ENCODE results near the gene DPM2.

The DPM2 gene

DNA sequence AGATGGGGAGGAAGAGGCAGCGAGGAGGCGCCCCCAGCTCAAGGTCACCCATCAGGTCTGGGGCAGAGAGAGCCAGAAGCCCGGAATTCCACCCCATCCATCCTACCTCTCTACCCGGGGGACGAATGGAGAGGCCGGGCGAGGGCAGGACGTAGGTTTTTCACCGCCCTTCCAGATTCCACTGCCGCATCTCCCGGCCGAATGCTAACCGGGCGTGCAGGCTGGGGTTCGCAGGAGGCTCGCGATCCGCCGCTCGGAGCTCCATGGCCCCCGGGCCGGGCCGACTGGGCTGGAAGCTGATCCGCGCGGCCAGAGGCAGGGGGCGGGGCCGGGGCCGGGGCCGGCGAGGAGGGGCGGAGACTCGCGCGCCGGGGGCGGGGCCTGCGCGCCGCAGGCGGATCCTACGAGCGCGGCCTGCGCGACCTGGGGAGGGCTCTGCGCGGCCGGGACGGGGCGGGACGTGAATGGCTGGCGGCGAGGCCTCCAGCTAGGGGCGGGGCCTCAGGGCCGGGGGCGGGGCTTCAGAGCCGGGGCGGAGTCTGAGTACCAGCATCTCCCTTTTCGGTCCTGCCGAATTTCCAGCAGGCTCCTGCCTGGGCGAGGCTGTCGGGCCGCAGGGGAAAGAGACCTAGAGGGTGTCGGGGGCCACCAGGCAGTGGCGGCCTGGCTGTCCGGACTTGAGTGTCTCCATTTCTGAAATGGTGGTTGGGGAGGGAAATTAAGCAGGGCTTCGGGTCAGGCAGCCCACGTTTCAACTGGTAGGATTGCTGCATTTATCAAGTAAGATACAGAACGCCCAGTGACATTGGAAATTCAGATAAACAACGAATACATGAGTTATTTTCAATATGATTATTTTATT is 20.7 kb downstream of the DPM2 start, which contains the start of gene ST6GALNAC4:
TSS of gene ST6GALNAC4 (minus strand) at position 322 of the 862 bp plus-strand sequence. CDS start 622 bp downstream, outside the sequence.
- DNase-seq = peak; percentile 60

DNA sequence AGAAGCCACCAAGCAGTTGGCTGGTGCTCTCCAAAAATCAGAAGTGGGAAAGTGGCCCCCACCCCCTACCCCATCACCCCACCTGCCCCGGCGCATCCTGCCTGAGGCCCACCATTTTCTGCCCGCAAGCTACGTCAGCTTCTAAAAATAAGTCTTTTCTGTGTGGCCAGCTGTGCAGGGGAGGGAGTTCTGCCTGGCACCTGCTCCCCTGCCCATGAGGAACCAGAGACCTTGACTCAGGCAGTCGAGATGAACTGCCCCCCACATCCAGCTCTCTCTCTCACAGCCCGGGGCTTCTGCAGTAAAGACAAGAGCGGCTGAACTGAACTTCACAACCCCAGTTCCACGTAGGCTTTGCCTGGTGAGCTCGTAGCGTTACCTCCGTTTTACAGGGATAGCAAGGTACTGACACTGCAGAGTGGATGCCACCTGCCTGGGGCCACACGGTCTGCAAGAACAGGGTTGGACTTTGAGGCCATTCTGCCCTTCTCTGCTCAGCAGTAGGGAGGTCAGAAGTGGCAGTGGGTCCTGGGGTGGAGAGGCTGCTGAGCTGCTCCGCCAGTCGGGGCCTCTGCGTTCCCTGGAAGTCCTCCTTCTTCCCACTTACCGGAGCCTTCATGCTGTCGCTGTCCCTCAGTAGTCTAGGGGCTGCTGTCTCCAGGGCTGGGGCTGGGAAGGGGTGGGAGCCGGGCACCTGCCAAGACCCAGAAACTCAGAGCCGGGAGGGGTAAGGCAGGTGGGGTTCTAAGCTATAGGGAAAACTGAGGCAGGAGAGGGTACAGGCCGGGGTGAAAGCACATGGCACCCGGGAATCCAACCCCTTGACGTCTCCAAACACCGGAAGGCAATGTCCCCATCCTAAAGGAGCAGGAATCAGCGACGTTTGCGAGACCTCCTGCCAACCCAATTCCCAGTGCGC is 21.6 kb downstream of the DPM2 start:
- DNase-seq = no peak

DNA sequence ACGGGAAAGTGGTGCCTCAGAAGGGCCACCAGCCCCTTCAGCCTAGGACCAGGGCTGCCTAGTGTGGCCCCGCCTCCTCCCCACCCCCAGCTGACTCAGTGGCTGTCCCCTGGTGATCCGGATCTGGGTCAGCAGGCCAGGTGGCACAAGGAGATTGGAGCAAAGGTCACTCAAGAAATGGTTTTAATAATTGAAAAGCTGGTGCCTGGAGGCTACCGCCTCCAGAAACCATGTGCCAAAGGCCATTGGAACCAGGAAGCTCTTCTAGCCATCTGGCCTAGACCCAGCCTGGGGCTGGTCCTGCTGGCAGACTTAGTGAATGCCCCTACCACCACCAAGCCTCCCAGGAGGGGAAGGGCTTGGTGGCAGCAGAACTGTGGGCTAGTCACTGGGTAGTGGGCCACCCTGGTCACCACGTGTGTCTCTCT is 22.3 kb downstream of the DPM2 start:
- DNase-seq = no peak

DNA sequence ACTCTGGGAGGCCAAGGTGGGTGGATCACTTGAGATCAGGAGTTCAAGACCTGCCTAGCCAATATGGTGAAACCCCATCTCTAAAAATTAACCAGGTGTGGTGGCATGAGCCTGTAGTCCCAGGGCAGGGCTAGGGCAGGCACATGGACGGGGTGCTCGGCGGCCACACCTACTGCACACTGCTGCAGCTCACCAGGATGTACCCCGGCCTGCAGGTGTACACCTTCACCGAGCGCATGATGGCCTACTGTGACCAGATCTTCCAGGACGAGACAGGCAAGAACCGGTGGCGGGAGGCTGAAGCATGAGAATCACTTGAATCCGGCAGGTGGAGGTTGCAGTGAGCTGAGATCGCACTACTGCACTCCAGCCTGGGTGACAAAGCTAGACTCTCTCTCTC is 24.0 kb downstream of the DPM2 start:
- DNase-seq = no peak

DNA sequence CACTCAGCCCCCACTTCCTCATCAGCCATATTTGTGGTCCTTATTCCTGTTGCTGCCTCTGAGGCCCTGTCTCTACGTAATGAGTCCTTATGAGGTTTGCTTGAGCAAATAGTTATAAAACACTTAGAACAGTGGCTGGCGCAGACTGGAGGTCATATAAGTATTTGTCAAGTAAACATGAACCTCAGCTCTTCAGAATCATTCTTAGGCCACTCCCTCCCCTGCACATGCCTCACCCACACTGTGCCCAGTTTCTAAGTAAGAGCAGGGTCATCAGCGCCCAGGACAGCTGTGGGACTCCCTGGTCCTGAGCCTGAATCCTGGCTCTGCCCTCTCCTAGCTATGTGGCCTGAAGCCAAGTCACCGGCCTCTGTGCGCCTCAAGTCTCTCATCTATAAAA is 24.8 kb downstream of the DPM2 start:
- DNase-seq = no peak

DNA sequence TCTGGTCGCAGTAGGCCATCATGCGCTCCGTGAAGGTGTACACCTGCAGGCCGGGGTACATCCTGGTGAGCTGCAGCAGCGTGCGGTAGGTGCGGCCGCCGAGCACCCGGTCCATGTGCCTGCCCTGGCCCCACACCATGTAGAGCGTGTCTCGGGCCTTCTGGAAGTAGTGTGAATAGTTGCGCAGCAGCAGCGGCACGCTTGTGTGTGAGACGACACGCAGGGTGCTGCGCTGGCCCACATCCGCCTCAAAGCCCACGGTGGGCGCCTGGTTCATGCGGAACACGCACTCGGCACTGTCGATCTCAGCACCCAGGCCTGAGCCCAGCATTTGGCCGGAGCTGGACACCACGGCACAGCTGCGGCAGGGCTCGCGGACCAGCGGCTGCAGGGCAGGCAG is 25.4 kb downstream of the DPM2 start:
- no peak for DNase-seq

DNA sequence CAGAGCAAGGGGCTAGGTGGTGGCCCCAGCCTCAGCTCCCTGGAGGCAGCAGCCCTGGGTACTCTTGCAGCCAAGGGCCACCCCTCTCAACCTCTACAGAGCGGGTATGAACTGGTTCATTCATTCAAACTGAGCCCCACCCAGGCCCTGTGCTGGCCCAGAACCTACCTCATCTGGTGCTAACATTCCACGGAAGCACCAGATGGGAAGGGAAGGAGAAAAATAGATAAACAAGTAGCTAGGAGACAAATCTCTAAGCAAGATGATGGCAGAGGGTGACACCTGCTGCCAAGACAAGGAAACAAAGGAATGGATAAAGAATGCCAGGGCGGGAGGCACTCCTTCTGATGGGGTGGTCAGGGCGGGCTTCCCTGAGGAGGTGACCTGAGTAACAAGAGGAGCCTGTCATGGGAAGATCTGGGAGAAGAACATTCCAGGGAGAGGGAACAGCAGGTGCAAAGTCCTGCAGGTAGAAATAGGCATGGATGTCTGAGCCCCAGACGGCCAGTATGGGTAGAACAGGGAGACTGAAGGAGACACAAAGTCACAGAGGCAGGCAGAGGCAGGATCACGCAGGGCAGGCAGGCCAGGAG is 26.9 kb downstream of the DPM2 start:
- DNase-seq = no peak

DNA sequence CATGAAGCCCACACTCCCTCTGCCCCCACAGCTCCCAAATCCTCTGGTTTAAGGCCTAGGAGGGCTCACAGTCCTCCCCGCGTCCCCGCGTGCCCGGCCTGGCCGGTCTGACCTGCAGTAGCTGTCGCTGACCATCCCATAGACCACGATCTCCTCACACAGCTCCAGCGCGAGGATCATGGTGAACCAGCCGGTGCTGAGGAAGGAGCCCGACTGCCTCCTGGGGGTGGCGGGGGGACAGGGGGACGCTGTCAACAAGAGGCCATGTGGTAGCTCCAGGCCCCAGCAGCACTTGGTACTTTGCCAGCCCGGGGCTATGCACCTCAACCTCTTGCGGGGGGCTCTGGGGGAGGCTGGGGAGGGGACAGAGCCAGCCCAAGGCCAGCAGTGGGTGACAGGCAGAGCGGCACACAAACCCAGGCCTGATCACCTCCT is 27.8 kb downstream of the DPM2 start:
- no peak for DNase-seq

DNA sequence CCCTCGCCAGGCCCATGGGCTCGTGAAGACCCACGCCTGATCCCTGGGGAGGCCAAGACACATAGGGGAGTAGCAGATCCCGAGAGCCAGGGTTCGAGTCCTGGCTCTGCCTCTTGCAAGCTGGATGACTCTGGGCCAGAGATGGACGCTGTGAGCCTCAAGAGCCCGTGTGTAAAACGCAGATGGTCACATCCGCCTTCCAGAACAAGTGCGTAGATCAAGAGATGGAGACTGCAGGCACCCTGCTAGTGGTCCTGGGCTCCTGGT is 29.1 kb downstream of the DPM2 start:
- DNase-seq = no peak

DNA sequence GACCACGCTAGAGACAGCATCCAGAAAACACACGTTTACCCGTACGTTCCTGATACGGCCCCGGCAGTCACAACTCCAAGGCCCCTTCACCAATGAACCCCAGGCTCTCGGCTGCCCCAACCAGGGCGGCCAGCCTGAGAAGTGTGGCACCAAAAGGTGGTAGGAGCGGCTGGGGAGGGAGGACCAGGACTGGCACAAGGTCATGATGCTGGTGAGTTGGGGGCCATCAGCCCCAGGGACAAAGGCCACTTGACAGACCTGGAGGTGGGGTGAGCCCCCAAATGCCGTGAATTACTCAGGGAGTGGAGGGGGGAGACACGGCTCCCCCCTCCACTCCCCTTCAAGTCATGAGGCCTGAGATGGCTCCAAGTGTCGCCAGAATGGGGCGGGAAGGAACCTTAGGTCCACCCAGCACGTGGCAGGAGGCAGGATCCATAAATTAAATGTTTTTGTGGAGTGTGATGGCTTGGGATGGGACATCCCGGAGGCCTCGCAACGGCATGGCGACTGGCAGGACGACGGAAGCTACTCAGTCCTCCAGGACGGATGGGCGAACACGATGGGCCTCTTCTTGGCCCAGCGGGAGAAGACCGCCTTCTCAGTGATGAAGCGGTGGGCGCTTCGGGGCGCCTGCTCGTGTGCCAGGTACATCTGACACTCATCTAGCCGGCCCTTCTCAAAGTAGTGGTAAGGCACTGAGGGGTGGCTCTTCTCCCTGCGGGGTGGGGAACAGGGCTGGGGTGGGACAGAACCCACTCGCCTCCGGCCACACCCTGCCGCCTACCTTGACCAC is 29.6 kb downstream of the DPM2 start:
- DNase-seq = no peak

DNA sequence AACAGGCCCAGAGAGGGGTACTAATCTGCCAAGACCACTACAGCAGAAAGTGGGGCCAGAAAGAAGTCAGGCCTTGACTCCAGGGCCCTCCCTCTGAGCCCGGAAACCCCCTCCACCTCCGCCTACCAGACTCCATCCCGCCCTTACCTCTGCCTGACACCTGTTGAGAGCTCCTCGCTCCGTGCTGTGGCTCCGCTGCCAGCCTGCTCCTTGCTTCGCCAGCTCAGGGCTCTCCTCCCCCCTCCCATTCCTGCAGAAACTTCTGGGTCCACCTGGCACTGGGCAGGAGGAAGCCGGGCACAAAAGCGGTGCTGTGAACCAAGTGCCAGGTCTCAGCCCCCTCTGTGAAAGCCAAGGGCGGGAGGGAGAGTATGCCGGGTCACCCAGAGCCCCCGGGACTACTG is 31.9 kb downstream of the DPM2 start:
- no peak for DNase-seq

DNA sequence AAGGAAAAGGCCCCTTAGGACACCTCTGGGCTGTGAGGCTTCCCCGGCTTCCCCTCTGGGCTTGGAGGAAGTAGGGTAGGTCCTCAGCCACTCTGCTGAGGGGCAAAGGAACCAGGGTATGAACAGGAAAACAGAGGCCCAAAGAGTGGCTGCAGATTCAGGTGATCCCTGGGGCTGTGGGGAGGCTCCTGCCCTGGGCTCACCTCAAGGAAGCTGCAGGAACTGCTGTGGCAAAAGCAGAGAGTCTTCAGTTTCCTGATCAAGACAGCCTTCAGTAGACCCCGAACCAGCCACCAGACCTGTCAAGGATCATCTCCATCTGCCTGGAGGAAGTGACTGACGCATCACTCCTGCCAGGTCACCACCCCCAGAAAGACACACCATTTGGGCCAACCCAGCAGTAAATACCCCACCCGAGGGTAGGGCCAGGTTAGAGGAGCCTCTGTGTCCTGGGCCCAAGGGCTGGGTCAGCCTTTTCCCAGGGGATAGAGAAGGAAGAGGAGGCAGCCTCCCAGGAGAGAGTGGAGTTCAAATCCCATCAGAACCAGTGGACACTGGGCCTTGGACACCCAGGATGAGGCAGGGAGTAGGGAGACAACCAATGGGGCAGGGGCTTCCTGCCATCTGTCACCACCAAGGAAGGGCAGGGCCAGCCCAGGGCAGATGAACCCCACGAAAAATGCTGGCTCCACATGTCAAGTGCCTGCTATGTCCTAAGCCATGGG is 32.5 kb downstream of the DPM2 start:
- no peak for DNase-seq

DNA sequence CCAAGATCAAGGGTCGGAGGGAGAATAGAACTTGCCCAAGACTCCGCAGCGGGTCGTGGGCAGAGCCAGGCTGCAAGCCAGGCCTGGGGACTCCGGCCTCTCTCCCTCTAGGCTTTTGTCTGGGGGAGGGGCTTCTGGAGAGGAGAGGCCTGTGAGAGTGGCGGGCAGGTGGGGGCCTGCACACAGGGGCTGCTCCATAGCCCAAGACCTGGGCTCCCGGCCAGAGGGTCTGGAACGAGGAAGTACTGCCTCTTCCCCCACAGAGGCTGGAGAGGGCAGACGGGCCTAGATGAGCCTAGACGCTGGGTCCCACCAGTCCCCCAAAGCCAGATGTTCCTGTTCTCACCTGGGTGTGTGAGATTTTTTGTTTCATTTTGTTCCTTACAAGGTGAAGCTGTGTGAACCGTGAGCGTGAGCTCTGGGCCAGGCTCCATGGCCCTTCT is 33.1 kb downstream of the DPM2 start:
- no peak for DNase-seq

DNA sequence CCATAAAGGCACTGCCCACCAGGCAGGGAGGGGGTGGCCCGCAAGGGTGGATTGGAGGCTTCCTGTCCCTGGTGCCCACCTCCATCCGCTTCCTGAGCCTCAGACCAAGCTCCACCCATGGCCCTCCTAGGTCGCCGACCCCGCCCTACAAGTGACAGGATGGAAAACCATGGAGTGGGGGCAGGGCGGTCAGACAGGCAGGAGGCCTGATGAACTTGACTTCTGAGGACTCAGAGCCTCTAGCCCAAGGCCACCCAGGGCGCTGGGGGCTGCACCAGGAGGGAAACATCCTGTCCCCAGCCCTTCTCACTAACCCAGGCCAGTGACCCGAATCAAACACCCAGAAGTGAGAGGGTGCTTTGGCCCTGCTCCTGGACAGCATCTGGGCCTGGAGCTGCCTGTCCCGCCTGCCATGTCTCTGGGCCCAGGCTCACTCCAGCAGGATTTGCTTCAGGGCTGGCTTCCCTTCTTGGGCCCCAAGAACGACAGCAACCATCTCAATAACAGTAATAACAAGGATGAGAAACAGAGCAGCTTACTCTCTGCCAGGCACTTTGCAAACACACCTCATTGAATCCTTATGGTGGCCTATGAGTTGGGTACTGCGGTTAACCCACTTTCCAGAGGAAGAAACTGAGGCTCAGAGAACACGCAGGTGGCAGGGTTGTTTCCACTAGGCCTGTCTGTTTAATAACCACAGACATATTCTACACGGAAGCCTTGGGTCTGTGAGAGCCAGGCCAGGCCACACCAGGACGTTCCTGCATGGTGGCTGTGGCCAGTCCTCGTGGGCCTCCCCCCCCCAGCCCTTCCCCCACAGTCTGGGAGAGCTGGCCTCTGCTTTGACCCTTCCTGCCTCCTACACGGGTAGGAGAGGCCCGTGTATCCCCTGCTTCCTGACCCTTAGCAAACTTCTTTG is 33.8 kb downstream of the DPM2 start:
- no peak for DNase-seq

DNA sequence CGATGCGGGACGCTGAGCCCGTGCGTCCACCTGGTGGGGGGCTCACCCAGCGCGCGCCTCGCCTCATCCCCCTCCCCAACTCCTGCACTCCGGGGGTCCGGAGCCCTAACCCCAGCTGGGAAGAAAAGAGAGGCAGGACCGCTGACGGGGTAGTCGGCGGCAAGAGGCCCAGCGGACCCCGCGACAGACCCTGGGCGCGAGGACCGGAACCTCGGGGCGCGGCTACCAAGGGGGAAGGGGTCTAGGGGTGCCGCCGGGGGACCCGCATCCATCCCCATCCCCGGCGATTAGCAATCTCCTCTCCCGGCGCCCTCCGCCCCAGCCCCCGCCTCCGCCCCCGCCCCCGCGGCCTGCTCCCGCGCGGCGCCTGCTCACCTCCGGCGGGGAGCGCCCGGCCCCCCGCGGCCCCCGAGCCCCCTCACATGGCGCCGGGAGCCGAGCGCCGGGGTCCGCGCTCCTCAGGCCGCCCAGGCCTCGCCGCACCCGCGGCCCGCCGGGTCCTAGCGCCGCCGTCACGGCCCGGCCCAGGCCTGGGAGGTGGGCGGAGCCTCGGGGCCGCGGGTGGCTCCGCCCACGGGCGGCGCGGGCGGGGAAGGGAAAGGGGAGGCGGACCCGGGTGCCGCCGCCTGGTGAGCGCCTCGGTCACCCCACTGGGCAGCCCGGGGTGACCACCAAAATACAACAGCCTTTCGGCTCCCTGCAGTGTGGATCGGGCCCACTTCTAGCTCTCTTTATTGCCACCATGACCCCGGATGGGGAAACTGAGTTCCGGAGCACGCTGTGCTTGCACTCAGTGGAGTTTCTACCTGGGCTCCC is 38.3 kb downstream of the DPM2 start, which contains the start of gene ST6GALNAC6:
TSS of gene ST6GALNAC6 (minus strand) at position 476 of the 816 bp plus-strand sequence. CDS start 1,622 bp downstream, outside the sequence.
- no peak for DNase-seq

DNA sequence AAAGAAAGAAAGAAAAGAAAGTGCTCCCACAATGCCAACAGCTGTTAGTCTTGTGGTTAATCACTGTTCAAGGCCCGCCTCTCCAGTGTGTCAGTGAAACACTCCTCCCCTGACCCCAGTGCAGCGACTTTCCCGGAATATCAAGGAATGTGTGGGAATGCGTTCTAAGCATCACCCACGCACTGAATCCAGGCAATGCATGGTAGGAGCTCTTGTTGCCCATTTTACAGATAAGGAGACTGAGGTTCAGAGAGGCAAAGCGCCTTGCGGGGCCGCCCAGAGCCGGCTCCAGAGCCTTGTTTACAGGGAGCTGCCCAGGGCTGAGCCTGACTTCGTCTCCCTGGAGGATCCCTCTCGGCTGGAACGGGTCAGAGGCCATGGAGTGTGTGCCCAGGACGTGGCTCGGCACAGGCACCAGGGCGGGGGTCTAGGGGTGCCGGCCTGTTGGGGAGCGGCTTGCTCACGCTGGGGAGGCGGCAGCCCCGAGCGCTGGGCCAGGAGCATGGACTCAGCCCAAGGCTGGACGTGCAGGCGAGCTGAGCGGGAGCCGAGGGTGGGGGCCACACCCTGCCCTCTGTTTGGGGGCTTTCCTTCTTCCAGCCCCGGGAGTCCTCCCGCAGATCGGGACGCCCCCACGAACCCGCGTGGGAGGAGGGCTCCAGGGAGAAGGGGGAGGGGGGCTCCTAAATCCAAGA is 39.1 kb downstream of the DPM2 start:
- DNase-seq = no peak

DNA sequence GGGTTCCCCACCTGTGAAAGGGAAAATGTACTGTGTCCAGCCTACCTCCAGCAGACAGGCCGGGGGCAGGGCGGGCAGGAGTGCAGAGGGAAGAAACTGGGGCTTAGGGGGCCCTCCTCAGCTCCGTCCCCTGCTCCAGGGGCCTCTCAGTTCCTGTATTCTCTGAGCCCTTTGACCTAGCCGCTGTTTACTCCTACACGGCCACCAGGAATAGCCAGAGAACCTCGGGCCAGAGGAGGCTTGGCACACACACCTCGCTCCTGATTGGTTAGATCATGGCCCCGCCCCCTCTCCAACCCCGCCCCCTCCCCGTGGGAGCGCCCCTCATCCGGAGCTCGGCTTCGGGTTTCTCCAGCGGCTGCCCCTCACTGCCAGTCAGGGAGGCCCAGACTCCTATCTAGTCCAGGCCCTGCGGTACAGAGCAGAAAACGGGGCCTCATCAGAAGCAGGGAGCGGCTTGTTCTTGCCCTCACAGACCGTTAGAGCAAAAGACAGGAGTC is 40.4 kb downstream of the DPM2 start:
- DNase-seq = no peak

DNA sequence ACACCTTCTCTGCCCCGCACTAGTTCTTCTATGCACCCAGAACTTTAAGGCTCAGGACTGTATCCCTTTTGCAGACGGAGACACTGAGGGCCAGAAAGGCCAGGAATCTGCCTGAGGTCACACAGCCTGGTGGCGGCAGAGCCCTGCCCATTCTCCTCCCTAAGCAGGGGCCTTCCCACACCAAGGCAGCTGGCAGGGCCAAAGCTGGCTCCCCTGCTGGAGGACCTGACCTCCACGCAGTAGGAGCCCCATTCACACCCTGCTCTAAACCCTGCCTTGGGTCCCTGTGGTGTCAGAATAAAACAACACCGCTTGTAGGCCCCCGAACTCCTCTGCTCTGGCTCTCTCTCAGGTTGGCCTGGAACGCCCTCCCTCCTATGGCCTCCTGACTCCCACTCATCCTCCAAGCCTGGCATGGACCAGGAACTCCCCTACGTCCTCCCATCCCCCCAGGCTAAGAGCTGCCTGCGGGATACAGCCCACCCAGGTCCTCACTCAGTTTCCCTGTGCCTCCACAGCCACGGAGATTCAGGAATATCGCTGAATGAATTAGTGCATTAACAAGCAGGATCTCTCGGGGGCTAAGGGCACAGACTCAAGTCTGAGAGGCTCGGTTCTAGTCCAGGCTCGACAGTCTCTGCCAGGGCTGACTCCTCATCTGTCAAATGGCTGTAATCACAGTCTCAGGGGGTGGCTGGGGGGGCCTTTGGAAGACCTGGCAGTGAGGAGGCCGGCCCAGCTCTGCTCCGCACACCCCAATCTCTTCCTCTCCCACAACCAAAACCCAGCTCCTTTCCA is 41.1 kb downstream of the DPM2 start:
- DNase-seq = no peak
